Measurements from ENCODE around the gene AMACR.
A peak's percentile ranks its signal among the peaks of the same experiment; 100 is the strongest.

AMACR gene

GRCh38 chr5:34007621-34008600, at the start of gene AMACR:
Gene AMACR (minus strand): TSS chr5:34008050. CDS start chr5:34008019, 31 bp downstream.
- peak; percentile 97 to 98 for DNase-seq

- DNase-seq = no peak
Measured at GRCh38 chr5:34057569-34057968, 49.7 kb upstream of the AMACR start.

GRCh38 chr5:34057118-34057517, 49.3 kb upstream of the AMACR start:
- DNase-seq = no peak

GRCh38 chr5:34055667-34056066, 47.8 kb upstream of the AMACR start:
- DNase-seq = no peak

- no peak for DNase-seq
Measured at GRCh38 chr5:34054400-34054729, 46.5 kb upstream of the AMACR start.

GRCh38 chr5:34053571-34054399, 45.9 kb upstream of the AMACR start:
- DNase-seq = no peak

- DNase-seq = no peak
Measured at GRCh38 chr5:34053133-34053532, 45.3 kb upstream of the AMACR start.

- no peak for DNase-seq
Measured at GRCh38 chr5:34051374-34051980, 43.6 kb upstream of the AMACR start.

GRCh38 chr5:34047774-34048572, 40.1 kb upstream of the AMACR start:
- no peak for DNase-seq

- no peak for DNase-seq
Measured at GRCh38 chr5:34047143-34047542, 39.3 kb upstream of the AMACR start.

GRCh38 chr5:34045996-34046395, 38.1 kb upstream of the AMACR start:
- DNase-seq = no peak

GRCh38 chr5:34045023-34045422, 37.2 kb upstream of the AMACR start:
- no peak for DNase-seq

GRCh38 chr5:34043099-34043876, 35.4 kb upstream of the AMACR start, which contains the start of gene C1QTNF3:
Gene C1QTNF3 (minus strand): TSS chr5:34043213. CDS start chr5:34043125, 88 bp downstream.
- DNase-seq = peak; percentile 40 to 61

- no peak for DNase-seq
Measured at GRCh38 chr5:34042321-34042720, 34.5 kb upstream of the AMACR start.

- DNase-seq = no peak
Measured at GRCh38 chr5:34041247-34041972, 33.6 kb upstream of the AMACR start.

GRCh38 chr5:34040472-34040871, 32.6 kb upstream of the AMACR start:
- no peak for DNase-seq

GRCh38 chr5:34039398-34040157, 31.7 kb upstream of the AMACR start:
- no peak for DNase-seq

- no peak for DNase-seq
Measured at GRCh38 chr5:34038838-34039237, 31.0 kb upstream of the AMACR start.

- no peak for DNase-seq
Measured at GRCh38 chr5:34038390-34038789, 30.5 kb upstream of the AMACR start.

- no peak for DNase-seq
Measured at GRCh38 chr5:34037726-34038125, 29.9 kb upstream of the AMACR start.

All from NCI-H2081 (cell line).